ENCODE measurements around the gene RDH11.

GRCh38 chr14:67738740-67739504 lies 43.4 kb upstream of the RDH11 start:
- TF ChIP-seq CTCF (IDR thresholded peaks at IDR 0.05) (no peak), POLR2A (IDR thresholded peaks at IDR 0.05) (no peak), POLR2AphosphoS5 (IDR thresholded peaks at IDR 0.05) (peak; percentile 31)

All from prostate gland (tissue), 2 donors.